Ureter (tissue), 1 donor: ENCODE results near the gene TMPRSS5. TPM values are rescaled to one million over a fixed set of nuclear protein-coding genes. Genes with fewer than 3 reads are reported as not detected.

Source experiments
- total RNA-seq: library from RNA; stranded (reverse); gene quantifications from one replicate; pipeline ENCODE4 v1.2.4, GENCODE V29; 2023
- donor health status: DM: yes; HTN: yes; CAD: no.

Gene TMPRSS5
- total RNA-seq, 1 donor from 2014 or later: 1.5 TPM

Other genes with a start within 250 kb of the TMPRSS5 start
- gene DRD2, start 230.9 kb downstream of the TMPRSS5 start, total RNA-seq: 0.44 TPM
- gene ZW10, start 67.4 kb upstream of the TMPRSS5 start, total RNA-seq: 15.1 TPM
- not detected for gene CLDN25, start 73.5 kb upstream of the TMPRSS5 start, total RNA-seq
- 28.7 TPM for gene USP28, start 169.3 kb upstream of the TMPRSS5 start, total RNA-seq
- gene HTR3B, start 198.5 kb upstream of the TMPRSS5 start, total RNA-seq: not detected